Head of caudate nucleus (tissue), 42 donors: Measurements from ENCODE around the gene UGT1A4.
A peak's percentile ranks its signal among the peaks of the same experiment; 100 is the strongest.

Source experiments
- DNase-seq, 42 donors: peaks; one replicate each; pipeline versions ENCODE4 v3.0.0 to v3.0.0-alpha.2; 2020 to 2021; ENCODE audit warnings: mixed read lengths in 7 of 42
- intact Hi-C: fragments of 100-400 bp; cut with DNase I; formaldehyde crosslinking; loops from one replicate; pipeline ENCODE4 v1.15.0; 2022

Gene UGT1A4

DNA sequence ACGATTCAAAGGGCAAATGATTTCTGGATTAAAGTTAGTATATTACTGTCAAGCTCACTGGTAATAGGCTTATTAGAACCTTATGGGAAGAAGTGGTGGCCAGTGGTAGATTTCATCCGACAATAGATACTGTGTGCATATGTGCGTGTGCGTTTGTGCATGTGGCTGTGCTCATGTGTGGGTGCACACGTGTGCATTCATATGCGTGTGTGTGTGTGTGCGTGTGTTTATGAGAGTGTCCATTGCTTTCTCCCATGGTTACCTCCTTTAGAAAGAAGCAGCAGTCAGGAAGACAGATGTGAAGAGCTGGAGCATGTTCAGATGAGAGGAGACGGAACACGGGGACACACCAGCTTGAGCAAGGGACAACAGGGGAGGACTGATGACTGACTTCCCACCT, 50.7 kb downstream of the UGT1A4 start:
- DNase-seq, result no peak
- intact Hi-C loops, result no loop called here

DNA sequence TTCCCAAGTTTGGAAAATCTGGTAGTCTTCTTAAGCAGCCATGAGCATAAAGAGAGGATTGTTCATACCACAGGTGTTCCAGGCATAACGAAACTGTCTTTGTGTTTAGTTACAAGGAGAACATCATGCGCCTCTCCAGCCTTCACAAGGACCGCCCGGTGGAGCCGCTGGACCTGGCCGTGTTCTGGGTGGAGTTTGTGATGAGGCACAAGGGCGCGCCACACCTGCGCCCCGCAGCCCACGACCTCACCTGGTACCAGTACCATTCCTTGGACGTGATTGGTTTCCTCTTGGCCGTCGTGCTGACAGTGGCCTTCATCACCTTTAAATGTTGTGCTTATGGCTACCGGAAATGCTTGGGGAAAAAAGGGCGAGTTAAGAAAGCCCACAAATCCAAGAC, 53.6 kb downstream of the UGT1A4 start:
- intact Hi-C loops, result no loop called here
- DNase-seq, result no peak

DNA sequence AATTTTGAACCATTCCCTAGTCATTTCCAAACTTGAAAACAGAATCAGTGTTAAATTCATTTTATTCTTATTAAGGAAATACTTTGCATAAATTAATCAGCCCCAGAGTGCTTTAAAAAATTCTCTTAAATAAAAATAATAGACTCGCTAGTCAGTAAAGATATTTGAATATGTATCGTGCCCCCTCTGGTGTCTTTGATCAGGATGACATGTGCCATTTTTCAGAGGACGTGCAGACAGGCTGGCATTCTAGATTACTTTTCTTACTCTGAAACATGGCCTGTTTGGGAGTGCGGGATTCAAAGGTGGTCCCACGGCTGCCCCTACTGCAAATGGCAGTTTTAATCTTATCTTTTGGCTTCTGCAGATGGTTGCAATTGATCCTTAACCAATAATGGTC, 54.0 kb downstream of the UGT1A4 start:
- no peak for DNase-seq
- intact Hi-C loops, result no loop called here

DNA sequence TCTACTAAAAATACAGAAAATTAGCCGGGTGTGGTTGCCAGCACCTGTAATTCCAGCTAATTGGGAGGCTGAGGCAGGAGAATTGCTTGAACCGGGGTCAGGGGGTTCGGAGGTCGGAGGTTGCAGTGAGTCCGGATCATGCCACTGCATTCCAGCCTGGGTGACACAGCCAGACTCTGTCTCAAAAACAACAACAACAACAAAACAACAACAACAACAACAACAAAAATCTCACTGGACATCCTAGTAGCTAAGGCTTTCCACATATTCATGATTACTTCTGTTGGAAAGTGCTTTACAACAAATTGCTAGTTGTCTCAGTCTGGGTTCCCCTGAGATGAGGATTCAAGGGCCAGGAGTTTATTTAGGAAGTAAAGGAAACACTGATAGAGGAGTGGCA, 55.3 kb downstream of the UGT1A4 start:
- DNase-seq, result peak in 1 of 42 donors; percentile 13
- intact Hi-C loops, result no loop called here

DNA sequence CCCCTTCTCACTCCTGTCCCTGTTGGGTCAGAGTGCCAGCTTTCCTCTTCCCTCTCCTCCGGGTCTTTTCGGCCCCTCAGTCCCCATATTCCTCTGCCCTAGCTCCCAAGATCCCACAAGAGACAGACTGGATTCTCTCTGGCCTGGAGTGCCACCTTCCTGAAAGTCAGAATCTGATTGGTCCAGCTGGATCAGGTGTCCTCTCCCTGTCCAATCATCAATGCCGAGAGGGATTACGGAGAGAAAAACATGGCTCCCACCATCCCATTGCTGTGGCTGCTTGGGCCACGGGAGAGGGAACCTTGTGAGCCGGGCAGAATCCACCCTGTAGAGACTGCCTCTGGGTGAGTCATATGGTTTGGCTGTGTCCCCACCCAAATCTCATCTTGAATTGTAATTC, 56.9 kb downstream of the UGT1A4 start:
- intact Hi-C loops, result no loop called here
- DNase-seq, result no peak

DNA sequence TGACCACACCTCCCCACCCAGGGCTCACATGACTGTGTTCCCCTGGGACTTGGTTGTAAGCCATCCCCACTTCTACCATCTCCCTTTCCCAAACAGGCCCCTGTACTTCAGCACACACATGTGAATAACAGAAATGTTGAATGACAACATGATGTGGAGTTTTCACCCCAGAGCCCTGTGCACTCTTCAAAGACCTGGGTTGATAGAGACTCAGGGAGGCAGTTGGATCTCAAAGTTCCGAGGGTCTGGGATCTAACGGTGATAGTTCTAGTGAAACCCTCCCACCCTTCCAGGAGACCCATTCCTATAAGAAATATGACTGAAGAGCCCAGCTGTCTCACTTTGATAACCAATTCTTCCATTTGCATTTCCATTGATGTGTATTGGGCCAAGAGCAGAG, 59.5 kb downstream of the UGT1A4 start, which contains the start of gene MROH2A:
Gene MROH2A (plus strand): TSS at position 301 of the 400 bp plus-strand sequence. CDS start 1,029 bp downstream, outside the sequence.
- no peak for DNase-seq
- intact Hi-C loops, result no loop called here

DNA sequence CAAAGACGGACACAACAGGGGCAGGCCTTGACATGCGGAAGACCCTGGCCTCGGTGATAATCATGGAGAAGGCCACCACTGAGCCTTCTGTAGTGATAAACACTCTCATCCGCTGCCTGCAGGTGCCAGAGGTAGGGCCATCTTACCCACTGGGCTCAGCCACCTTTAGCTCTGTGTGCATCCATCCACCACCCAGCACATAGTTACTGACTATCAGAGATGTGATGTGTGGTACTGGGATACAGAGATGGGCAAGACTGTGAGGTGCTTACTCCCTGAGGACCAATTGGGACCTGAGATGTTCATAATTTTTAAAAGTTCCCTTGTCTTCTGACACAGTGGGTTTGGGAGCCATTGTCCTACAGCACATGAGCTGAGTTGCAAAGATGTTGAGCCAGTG, 61.2 kb downstream of the UGT1A4 start:
- intact Hi-C loops, result no loop called here
- DNase-seq, result no peak

DNA sequence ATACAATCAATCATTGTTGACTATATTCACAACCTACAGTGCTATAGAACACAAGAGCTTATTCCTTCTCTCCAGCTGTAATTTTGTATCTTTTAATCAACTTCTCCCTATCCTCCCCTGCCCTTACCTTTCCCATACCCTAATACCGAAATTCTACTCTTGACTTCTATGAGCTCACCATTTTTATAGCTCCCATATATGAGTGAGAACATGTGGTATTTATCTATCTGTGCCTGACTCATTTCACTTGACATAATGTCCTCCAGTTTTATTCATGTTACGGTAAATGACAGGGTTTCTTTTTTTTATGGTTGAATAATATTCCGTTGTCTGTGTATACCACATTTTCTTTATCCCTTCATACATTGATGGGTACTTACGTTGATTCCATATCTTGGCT, 62.2 kb downstream of the UGT1A4 start:
- no peak for DNase-seq
- intact Hi-C loops, result no loop called here

DNA sequence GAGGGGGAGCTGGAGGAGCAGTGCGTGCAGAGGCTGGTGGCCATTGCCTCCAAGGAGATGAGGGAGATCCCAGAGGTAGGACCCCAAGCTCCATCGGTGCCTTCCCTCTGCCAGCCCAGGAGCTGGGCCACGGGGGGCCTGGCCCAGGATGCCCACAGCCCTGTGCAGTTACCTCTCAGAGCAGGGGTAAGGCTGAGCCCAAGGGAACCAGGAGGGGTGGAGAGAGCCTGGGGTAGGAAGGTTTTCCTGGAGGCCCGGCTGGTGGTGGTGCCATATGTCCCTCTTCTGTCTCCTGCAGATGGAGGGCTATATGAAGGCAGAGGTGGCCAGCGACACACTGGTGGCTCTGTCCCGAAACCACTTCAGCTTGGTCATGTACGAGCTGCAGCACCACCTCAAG, 71.0 kb downstream of the UGT1A4 start:
- intact Hi-C loops, result no loop called here
- peak in 2 of 42 donors; percentile 29 to 30 for DNase-seq

DNA sequence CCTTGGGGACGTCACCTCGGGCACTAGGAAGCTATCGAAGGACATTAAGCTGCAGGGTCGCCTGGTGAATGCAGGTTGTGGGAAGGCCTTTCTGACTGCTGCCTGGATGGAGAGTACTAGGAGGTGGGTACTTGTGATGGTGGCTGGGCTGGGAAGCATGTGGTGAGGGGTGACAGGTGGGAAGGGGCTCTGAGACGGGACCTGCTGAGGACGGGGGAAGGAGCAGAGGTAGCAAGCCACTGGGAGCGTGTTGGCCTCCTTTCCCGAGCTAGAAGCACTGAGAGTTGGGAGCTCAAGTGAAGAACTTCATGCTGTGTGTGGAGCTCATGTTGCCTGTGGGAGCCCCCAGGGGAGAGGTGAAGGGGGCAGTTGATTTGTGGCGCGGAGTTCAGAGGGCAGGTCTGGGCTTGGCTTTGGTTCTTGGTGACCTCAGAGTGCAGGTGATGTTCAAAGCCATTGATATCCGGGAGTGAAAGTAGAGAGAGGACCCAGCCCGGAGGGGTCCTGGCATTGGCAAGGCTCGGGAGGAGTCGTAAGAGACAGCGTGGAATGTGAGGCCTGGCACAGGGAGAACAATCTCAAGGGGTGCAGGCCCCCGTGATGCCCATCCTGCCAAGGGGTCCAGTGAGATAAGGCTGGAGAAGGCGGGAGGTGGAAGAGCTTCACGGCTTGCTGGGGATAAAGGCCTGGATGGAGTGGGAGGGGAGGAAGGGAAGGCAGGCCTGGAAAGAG, 72.8 kb downstream of the UGT1A4 start:
- peak in 2 of 42 donors; percentile 21 to 24 for DNase-seq
- intact Hi-C loops, result no loop called here

DNA sequence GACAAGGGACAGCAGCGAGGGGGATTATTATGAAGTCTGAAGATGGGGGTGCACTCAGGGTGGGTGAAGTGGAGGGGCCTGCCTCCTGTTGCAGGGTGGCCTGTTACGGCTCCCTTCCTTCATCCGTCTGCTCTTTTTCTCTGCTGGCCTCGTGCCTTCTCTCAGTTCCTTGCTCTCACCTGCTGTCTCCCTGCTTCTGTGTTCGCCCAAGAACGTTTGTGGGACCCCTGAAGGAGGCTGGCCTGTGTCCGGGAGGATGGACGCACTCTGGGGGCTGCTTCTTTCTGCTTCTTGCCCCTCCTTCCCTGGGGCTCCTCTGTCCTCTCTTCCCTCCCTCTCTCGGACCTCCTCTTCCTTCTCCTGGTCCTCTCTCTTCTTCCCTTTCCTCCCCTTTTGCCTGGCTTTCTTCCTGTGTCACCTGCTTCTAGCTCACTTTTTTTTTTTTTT, 73.4 kb downstream of the UGT1A4 start:
- peak in 1 of 42 donors; percentile 9 for DNase-seq
- intact Hi-C loops, result no loop called here

DNA sequence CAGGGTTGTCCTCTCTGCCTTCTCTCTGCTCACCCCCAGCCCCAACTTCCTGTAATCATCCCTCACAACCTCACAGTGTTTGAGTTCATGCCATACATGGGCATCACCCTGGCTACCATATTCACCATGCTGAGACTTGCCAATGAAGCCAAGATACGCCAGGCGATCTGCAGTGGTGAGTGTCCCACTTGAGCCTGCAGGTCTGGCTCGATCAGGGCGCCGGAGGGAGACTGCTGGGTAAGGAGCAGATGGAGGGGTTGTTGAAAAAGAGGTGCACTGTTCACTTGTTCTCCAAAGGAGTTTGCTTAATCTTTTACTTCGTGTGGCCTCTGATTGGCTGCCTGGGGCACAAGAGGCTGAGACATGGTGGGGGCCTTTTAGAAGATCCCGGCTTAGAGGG, 74.2 kb downstream of the UGT1A4 start:
- intact Hi-C loops, result no loop called here
- DNase-seq, result peak in 2 of 42 donors; percentile 6 to 31

DNA sequence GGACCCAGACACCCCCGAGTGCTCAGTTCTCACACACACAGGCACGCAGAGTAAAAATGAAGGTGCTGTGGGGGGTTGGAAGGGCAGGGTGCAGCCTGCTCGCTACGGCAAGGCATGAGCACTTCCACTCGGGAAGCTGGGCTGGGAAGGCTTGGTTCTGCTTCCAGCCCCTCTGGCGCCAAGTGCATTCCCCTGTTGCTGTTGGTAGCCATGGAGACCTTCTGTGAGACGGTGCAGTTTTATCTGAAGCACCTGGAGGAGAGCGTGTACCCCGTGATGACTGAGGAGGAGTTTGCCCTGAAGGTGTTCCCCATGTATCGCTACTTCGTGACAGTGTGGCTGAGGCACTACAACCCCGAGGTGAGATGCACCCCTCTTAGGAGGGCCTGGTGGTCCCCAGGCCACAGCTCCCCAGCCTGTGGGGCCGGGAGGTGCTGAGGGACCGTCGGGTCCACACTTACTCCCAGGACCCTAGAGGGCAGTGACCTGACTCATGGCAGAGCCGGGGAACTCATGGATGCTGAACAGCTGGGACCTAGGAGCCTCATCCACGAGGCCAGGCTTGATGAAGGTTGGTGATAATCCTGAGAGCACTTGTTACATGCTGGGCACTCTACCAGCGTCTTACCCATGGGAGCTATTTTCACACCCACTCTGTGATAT, 75.1 kb downstream of the UGT1A4 start:
- intact Hi-C loops, result no loop called here
- peak in 17 of 42 donors; percentile 2 to 56 (median 18) for DNase-seq

DNA sequence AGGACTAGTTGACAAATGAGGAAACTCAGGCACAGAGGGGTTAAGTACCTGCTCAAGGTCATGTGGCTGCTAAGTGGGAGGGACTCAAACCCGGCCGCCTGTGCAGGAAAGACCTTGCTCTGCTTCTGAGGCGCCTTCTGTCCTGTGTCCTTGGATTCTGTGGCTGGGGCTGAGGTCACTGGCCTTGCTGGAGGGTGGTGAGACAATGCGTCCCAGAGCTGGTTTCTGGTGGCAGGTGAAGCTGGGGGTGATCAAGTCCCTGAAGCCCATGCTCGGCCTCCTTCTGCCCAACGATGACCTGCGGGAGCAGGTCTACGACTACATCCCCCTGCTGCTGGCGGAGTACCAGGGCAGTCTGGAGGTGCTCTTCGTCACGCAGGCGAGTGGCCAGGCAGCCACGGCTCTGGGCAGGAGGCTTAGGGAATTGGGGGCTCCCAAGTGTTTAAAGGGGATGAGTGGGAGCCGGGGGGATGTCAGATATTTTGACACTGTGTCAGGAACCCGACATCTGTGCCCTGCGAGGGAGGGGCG, 75.7 kb downstream of the UGT1A4 start:
- intact Hi-C loops, result no loop called here
- peak in 3 of 42 donors; percentile 13 to 32 (median 28) for DNase-seq

DNA sequence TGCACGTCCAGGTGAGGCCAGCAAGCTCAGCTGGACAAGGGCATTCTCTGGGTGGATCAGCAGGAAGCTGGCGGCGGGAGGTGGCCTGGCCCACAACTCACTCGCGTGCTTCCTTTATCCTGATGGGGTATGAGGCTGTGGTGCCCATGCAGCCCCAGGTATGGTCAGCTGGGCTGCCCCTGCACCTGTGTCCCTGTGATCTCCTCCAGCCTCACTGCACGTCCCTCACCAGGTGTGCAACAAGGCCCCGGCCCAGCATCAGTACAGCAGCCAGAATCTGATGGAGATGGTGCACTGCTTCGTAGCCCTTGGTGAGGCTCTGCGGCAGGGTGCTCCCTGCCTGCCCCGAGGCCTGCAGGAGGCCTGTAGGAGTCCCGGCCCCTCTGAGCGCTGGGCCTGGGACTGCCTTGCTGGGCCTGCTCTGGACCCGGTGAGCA, 77.2 kb downstream of the UGT1A4 start:
- intact Hi-C loops, result no loop called here
- DNase-seq, result peak in 6 of 42 donors; percentile 10 to 28 (median 24)

DNA sequence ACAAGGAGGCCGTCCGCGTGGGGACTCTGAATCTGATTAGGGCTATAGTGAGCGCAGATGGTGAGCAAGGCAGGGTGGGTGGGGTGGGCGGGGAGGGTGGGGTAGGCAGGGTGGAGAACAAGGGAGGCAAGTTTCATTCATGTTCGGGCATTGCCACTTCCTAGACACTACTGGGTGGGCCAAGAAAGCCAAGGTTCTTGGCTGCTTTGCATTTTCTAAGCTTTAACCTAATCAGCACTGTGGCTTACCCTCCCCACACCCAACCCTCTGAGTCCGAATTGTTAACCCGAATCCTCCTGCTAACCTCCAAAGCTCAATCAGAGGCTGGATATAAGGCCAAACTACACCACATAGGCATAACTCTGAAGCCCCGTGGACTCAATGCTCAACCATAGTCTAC, 77.7 kb downstream of the UGT1A4 start:
- intact Hi-C loops, result no loop called here
- peak in 3 of 42 donors; percentile 5 to 10 (median 7) for DNase-seq

DNA sequence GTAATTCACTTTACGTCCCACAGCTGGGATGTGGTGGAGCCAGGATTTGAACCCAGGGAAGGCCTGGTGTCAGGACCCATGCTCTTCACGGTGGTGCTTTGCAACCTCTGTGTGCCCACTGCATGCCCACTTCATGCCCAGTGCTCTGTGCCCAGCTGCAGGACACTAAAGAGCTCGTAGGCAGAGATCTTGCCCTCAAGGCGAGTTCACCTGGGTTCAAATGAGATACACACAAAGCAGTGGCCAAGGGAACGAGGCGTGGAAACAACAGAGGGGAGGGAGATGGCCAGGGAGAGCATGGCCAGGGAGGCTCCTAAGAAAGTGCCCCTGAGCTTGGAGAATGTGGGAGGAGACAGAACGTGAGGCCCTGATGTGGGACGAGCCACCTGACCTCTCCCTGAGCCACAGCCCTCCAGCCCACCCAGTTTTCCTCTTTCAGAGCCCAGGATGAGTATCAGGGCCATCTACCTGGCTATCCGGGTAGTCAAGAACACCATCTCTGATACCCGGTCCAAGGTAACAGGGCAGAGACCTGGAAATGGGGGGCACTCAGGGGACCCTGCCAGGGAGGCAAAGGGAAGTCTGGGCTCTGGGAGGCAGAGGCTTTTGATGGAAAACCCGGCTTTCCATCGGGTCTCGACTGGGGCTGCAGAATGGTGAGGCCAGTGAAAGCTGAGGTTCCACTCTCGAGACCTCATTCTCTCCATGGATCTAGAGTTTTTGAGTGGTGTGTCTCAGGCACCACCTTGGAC, 80.0 kb downstream of the UGT1A4 start:
- peak in 7 of 42 donors; percentile 2 to 34 (median 22) for DNase-seq
- intact Hi-C loops, result no loop called here

DNA sequence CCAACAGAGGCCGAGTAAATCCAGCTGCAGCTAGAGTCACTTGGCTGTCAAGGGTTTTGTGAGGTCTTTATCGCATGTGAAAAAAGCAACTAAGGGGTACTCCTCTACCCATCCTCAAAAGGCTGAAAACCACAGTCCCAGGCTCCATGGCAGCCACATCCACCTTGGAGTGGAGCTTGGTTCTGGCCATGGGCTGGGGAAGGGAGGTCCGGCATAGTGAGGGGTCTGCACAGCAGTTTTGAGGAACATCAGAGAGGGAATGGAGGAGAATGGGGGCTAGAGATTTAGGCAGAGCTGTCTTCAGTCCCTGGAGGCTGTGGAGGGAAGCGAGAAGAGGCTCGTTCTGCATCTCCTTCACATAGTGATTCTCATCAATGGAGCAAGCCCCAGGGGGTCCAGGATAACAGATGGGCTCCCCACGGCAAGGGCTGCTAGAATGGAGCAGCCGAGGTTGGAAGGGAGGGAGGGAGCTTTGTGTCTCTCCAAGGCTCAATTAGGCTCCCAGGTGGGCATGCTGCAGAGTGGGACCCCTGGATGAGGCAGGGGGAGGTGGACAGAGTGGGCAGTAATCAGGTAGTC, 80.6 kb downstream of the UGT1A4 start:
- peak in 5 of 42 donors; percentile 7 to 26 (median 18) for DNase-seq
- intact Hi-C loops, result no loop called here

DNA sequence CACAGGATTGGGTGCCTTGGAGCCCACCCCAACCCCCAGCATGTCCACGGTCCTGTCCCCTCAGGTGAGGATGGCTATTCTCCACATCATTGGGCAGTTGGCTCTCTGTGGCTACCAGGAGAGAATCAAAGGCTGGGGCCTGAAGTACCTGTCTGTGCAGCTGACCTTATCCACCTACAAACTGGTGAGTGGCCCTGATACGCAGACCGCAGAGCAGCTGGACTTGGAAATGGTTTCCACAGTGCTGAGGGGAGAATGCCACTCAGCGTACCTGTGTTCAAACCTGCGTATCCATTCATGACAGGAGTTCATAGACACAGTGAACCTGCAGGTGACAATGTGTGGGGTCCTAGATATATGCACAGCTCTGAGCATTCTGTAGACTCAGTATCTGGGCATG, 81.2 kb downstream of the UGT1A4 start:
- intact Hi-C loops, result no loop called here
- DNase-seq, result peak in 3 of 42 donors; percentile 2 to 10 (median 3)
